OCI-LY3 (cell line): ENCODE results near the gene ZBTB16.

Source experiments
- CTCF ChIP-seq: fragments of 200-600, 300-600 bp; sonication (generic); IDR thresholded peaks from 2 replicates; pipeline ENCODE4 v1.5.1; 2014; ENCODE audit warnings: antibody characterized with exemption, low read length, low read depth
- EZH2phosphoT487 ChIP-seq: fragments of 200-600 bp; shearing (Covaris generic); IDR thresholded peaks from 2 replicates; pipeline ENCODE4 v1.6.1; 2018; ENCODE audit warnings: antibody characterized with exemption, mixed run types, low read depth

DNA sequence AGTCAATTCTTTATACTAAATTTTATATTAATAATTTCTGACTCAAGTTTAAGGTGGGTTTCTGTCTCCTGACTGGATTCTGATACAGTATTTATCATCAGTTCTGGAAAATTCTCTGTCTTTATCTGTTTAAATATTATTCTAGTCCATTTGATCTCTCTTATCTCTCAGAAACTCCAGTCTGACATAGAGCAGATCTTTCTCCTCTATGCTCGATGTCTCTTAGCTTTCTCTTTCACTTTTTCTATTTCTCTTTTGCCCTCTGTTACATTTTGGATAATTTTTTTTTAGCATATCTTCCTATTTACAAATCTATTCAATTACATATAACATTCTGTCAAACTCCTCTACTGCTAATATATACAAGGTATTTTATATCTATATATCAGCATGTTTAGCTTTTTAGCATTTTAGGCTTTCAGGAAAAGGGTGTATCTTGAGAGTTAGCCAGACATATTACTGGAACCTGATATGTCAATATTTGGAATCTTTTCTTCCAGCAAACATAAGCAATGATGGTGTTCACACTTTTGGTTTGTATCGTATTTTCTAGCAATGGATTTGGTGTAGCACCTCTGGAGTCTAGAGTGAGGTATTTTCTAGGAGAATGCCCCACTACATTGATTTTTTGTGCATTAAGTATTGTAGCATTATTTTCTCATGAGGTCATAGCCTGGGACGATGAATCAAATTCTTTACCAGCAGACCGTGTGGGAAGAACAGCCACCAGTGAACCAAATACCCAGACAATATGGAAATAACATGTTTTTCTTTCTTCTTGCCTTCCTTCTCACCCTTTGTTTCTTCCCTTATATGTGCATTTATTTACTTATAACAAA, 232.6 kb downstream of the ZBTB16 start:
- TF ChIP-seq CTCF (no peak), EZH2phosphoT487 (no peak)
